Right kidney (tissue), 1 donor: ENCODE results near the gene PLEK2.
"Not testable (repeated sequence)": the region's sequence is repeated elsewhere in the genome, so short reads cannot be mapped to it uniquely, and the experiment has no call there.

Experiments
- DNase-seq: peaks from one replicate; pipeline ENCODE4 v3.0.0-alpha.2; 2016

The PLEK2 gene

GRCh38 chr14:67359775-67360469 is 52.0 kb downstream of the PLEK2 start, which contains the start of the genes ATP6V1D and EIF2S1:
Gene ATP6V1D (minus strand): TSS chr14:67359804. CDS start chr14:67359698, 106 bp downstream.
Gene EIF2S1 (plus strand): TSS chr14:67360328. CDS start chr14:67364768, 4,440 bp downstream.
- peak; percentile 97 for DNase-seq

GRCh38 chr14:67358924-67359774 is 52.8 kb downstream of the PLEK2 start:
- no peak for DNase-seq

- DNase-seq: no peak
Observed at GRCh38 chr14:67357969-67358354, 54.0 kb downstream of the PLEK2 start.

GRCh38 chr14:67357186-67357968 is 54.6 kb downstream of the PLEK2 start:
- DNase-seq: no peak

GRCh38 chr14:67352055-67352454 is 59.9 kb downstream of the PLEK2 start:
- no peak for DNase-seq

- DNase-seq: no peak
Observed at GRCh38 chr14:67345583-67345982, 66.4 kb downstream of the PLEK2 start.

- DNase-seq: no peak
Observed at GRCh38 chr14:67343601-67344230, 68.2 kb downstream of the PLEK2 start.

GRCh38 chr14:67341231-67341630 is 70.7 kb downstream of the PLEK2 start:
- not testable (repeated sequence) for DNase-seq
